Lung (tissue), 12 donors: ENCODE data around the gene LONRF2. TPM values are rescaled to one million over a fixed set of nuclear protein-coding genes. Genes with fewer than 3 reads are reported as not detected.

ENCODE experiments used
- ATAC-seq: fragments of 200-7000 bp; cut with Tn5 transposase; one replicate; pipeline ENCODE4 v1.9.1; 2020; ENCODE audit warnings: moderate number of reproducible peaks; ENCODE audit not compliant: insufficient read depth, low FRiP score
- DNase-seq, 3 donors: peaks; one replicate each; pipeline ENCODE4 v3.0.0-alpha.2; 2013 to 2017
- H3K27ac ChIP-seq, 2 donors: one replicate each; pipeline ENCODE4 v1.5.1; 2013; ENCODE audit warnings: mild to moderate bottlenecking in 2 of 2, moderate library complexity in 2 of 2, control low read depth in 1 of 2, inconsistent platforms in 1 of 2, low read depth in 1 of 2, low read length in 1 of 2
- H3K27me3 ChIP-seq, 3 donors: one replicate each; pipeline ENCODE4 v1.5.1; 2013; ENCODE audit warnings: low read length in 2 of 3; ENCODE audit not compliant: control insufficient read depth in 3 of 3, insufficient read depth in 3 of 3
- H3K36me3 ChIP-seq, 4 donors: one replicate each; pipeline ENCODE4 v1.5.1; 2013; ENCODE audit warnings: low read length in 4 of 4, mild to moderate bottlenecking in 1 of 4, moderate library complexity in 1 of 4; ENCODE audit not compliant: control insufficient read depth in 4 of 4, insufficient read depth in 4 of 4
- H3K4me1 ChIP-seq, 5 donors: one replicate each; pipeline ENCODE4 v1.5.1; 2013; ENCODE audit warnings: low read length in 5 of 5, mild to moderate bottlenecking in 2 of 5, moderate library complexity in 1 of 5; ENCODE audit not compliant: control insufficient read depth in 5 of 5, insufficient read depth in 5 of 5
- H3K4me3 ChIP-seq: one replicate; pipeline ENCODE4 v1.5.1; 2013; ENCODE audit warnings: mild to moderate bottlenecking, control low read depth, moderate library complexity
- H3K9ac ChIP-seq, 2 donors: one replicate each; pipeline ENCODE4 v1.5.1; 2013; ENCODE audit warnings: low read length in 2 of 2, control low read depth in 1 of 2; ENCODE audit not compliant: insufficient read depth in 1 of 2
- H3K9me3 ChIP-seq, 4 donors: one replicate each; pipeline ENCODE4 v1.5.1; 2013; ENCODE audit warnings: low read length in 3 of 4, mild to moderate bottlenecking in 1 of 4, moderate library complexity in 1 of 4; ENCODE audit not compliant: control insufficient read depth in 4 of 4, insufficient read depth in 3 of 4
- CTCF ChIP-seq: IDR thresholded peaks from 2 replicates; pipeline ENCODE4 v1.5.1; 2012; ENCODE audit warnings: mild to moderate bottlenecking; ENCODE audit errors: control extremely low read depth, extremely low read depth
- WGBS, 2 donors: extraction: QIAGEN DNeasy Blood & Tissue Kit; methylation state at CpG; one replicate each; pipeline ENCODE4 v1.1.7; 2013; 5-methylcytosine and 5-hydroxymethylcytosine counted together
- polyA plus RNA-seq, 2 donors: library from polyadenylated mRNA; stranded (reverse); fragments of 200-250 nt; gene quantifications; one replicate each; pipeline ENCODE4 v1.2.1, GENCODE V29; 2013
- total RNA-seq, 2 donors: library from RNA; depleted of rRNA in 1 of 2; stranded (reverse); fragments of >200 nt in 1 of 2; gene quantifications; one replicate each; pipeline ENCODE4 v1.2.1, GENCODE V29; 2014 to 2021
- donor health status: control.
- donor health status: control.
- donor health status: Bipolar disorder and iron deficiency.
- donor health status: healthy.
- donor health status: DM: yes; HTN: yes; CAD: no.

Gene LONRF2
- total and polyA plus RNA-seq, 4 donors: 0.38 to 5.2 (median 2.6) TPM

GRCh38 chr2:100269889-100270288 lies 52.4 kb downstream of the LONRF2 start:
- Histone ChIP-seq H3K4me1 (peaks cover 0 to 15% (median 6%) of the 10 kb centered on the region in 5 donors), H3K36me3 (no peaks in the 10 kb centered on the region), H3K27ac (no peak overlapping the region), H3K27me3 (no peaks in the 10 kb centered on the region), H3K9ac (no peak overlapping the region), H3K9me3 (peaks cover 0 to 3% (median 0%) of the 10 kb centered on the region in 4 donors), H3K4me3 (no peak overlapping the region)
- 79 to 87% methylated on average over 5 of the region's 5 CpGs for WGBS, 2 donors
- DNase-seq (no peak), ATAC-seq (no peak)
- TF ChIP-seq CTCF: no peak

- Histone ChIP-seq H3K4me3 (no peak overlapping the region), H3K36me3 (no peaks in the 10 kb centered on the region), H3K9ac (no peak overlapping the region), H3K27me3 (no peaks in the 10 kb centered on the region), H3K4me1 (peaks cover 0 to 15% (median 6%) of the 10 kb centered on the region in 5 donors), H3K9me3 (peaks cover 0 to 3% (median 0%) of the 10 kb centered on the region in 4 donors), H3K27ac (no peak overlapping the region)
- no peak for DNase-seq
- no peak for ATAC-seq
- WGBS, 2 donors: 84 to 86% methylated on average over 4 of the region's 4 CpGs
- no peak for TF ChIP-seq CTCF
Measured at GRCh38 chr2:100268986-100269385, 53.3 kb downstream of the LONRF2 start.

GRCh38 chr2:100267751-100268150 lies 54.5 kb downstream of the LONRF2 start:
- TF ChIP-seq CTCF: no peak
- no peak overlapping the region for H3K4me3 ChIP-seq
- DNase-seq: no peak
- no peaks in the 10 kb centered on the region for H3K27me3 ChIP-seq
- ATAC-seq: no peak
- no peak overlapping the region for H3K27ac ChIP-seq
- peaks cover 0 to 10% (median 6%) of the 10 kb centered on the region in 5 donors for H3K4me1 ChIP-seq
- WGBS, 2 donors: 64 to 84% methylated on average over 2 of the region's 2 CpGs
- no peak overlapping the region for H3K9ac ChIP-seq
- peaks cover 0 to 3% (median 0%) of the 10 kb centered on the region in 4 donors for H3K9me3 ChIP-seq
- no peaks in the 10 kb centered on the region for H3K36me3 ChIP-seq

- no peak overlapping the region for H3K4me3 ChIP-seq
- no peaks in the 10 kb centered on the region for H3K36me3 ChIP-seq
- no peak overlapping the region for H3K9ac ChIP-seq
- ATAC-seq (no peak), DNase-seq (no peak)
- TF ChIP-seq CTCF: no peak
- no peaks in the 10 kb centered on the region for H3K27me3 ChIP-seq
- peaks cover 0 to 3% (median 0%) of the 10 kb centered on the region in 4 donors for H3K9me3 ChIP-seq
- H3K4me1 ChIP-seq: no peaks in the 10 kb centered on the region
- 96 to 100% methylated on average over 7 of the region's 7 CpGs for WGBS, 2 donors
- no peak overlapping the region for H3K27ac ChIP-seq
Measured at GRCh38 chr2:100266126-100266525, 56.2 kb downstream of the LONRF2 start.
